HepG2 (cell line): ENCODE data around the gene FAM162B. TPM values are rescaled to one million over a fixed set of nuclear protein-coding genes. Genes with fewer than 3 reads are reported as not detected.

ENCODE experiments used
- ATAC-seq: fragments of 200-7000 bp; cut with Tn5 transposase; 3 replicates; pipeline ENCODE4 v1.9.1; 2020; ENCODE audit warnings: mild to moderate bottlenecking, moderate library complexity
- BruUV-seq: library from RNA; stranded (reverse); fragments of 400-500 nt; replicated peaks from 2 replicates; lab custom pipeline; 2021; lab: Mats Ljungman, UMichigan
- CTCF ChIA-PET: fragments of 300-600 bp; formaldehyde crosslinking; extraction: SDS; loops from one replicate; lab custom pipeline; 2021; ENCODE audit warnings: low total read pairs, inconsistent platforms, low intra/inter-chr PET ratio; lab: Yijun Ruan, JAX
- POLR2A ChIA-PET: fragments of 350-600 bp; sonication (Branson Sonifier 250); formaldehyde crosslinking; loops from one replicate; lab custom pipeline; 2020; ENCODE audit warnings: antibody characterized with exemption, inconsistent platforms; lab: Yijun Ruan, JAX
- DNase-seq: peaks from one replicate; pipeline ENCODE4 v3.0.0-alpha.2; 2015; ENCODE audit warnings: low spot score
- FAIRE-seq: peaks from 3 replicates; lab custom pipeline; 2011; peaks lifted over from hg19 to GRCh38; lab: Jason Lieb, UNC
- H2AFZ ChIP-seq: one replicate; pipeline ENCODE4 v1.6.1; 2011; ENCODE audit warnings: low read length, inconsistent platforms
- H3K27ac ChIP-seq: fragments of 300-600 bp; 3 replicates; pipeline ENCODE4 v1.8.0; 2011; ENCODE audit warnings: mixed run types, mild to moderate bottlenecking, mixed read lengths, low read length, inconsistent platforms; ENCODE audit not compliant: insufficient read depth; ENCODE audit errors: extremely low read length
- H3K27me3 ChIP-seq, 2 experiments: fragments of 200-600 bp in 1 of 2; 2 replicates in 1 of 2; 3 replicates in 1 of 2; pipeline versions ENCODE4 v1.6.0 to v1.8.0; 2011; ENCODE audit warnings: low read length in 2 of 2, mild to moderate bottlenecking in 2 of 2, moderate library complexity in 2 of 2, inconsistent platforms in 1 of 2; ENCODE audit not compliant: insufficient read depth in 2 of 2, control insufficient read depth in 1 of 2
- H3K36me3 ChIP-seq, 2 experiments: fragments of 200-600 bp in 1 of 2; replicated peaks in 1 of 2; 2 replicates in 1 of 2; 3 replicates in 1 of 2; pipeline versions ENCODE4 v1.5.1 to v1.8.0; 2011; ENCODE audit warnings: low read length in 2 of 2, inconsistent platforms in 1 of 2; ENCODE audit not compliant: insufficient read depth in 2 of 2, control insufficient read depth in 1 of 2
- H3K4me1 ChIP-seq: 2 replicates; pipeline ENCODE4 v1.5.1; 2012; ENCODE audit warnings: low read length, inconsistent platforms; ENCODE audit not compliant: insufficient read depth
- H3K4me2 ChIP-seq: 2 replicates; pipeline ENCODE4 v1.6.0; 2011; ENCODE audit warnings: low read depth, low read length, inconsistent platforms
- H3K4me3 ChIP-seq, 3 experiments: fragments of 200-600 bp in 1 of 3; sonication (generic), shearing (Covaris generic) in 1 of 3; replicated peaks in 1 of 3; 2 replicates each; pipeline ENCODE4 v1.5.1; 2011 to 2016; ENCODE audit warnings: low read length in 3 of 3, inconsistent platforms in 2 of 3, low read depth in 2 of 3, mild to moderate bottlenecking in 2 of 3, control low read depth in 1 of 3, mixed read lengths in 1 of 3; ENCODE audit not compliant: insufficient read depth in 1 of 3
- H3K79me2 ChIP-seq: one replicate; pipeline ENCODE4 v1.6.1; 2011; ENCODE audit warnings: low read length, inconsistent platforms; ENCODE audit not compliant: insufficient read depth
- H3K9ac ChIP-seq: 2 replicates; pipeline ENCODE4 v1.6.0; 2011; ENCODE audit warnings: mild to moderate bottlenecking, low read depth, low read length, inconsistent platforms; ENCODE audit not compliant: insufficient read depth
- H3K9me3 ChIP-seq: 2 replicates; pipeline ENCODE4 v1.5.1; 2012; ENCODE audit warnings: mild to moderate bottlenecking, low read length
- H4K20me1 ChIP-seq: 2 replicates; pipeline ENCODE4 v1.6.0; 2011; ENCODE audit warnings: inconsistent platforms, mild to moderate bottlenecking, low read length, moderate library complexity; ENCODE audit not compliant: insufficient read depth
- SMC3 ChIP-seq: IDR thresholded peaks from 2 replicates; pipeline ENCODE4 v1.6.1; 2011; ENCODE audit warnings: low read length, improper control_type of control experiment
- STAG1 ChIP-seq: sonication (generic); formaldehyde crosslinking; IDR thresholded peaks from 2 replicates; pipeline ENCODE4 v1.4.0; 2020; ENCODE audit warnings: missing genetic modification reagents
- ZNF496 ChIP-seq: sonication (generic); formaldehyde crosslinking; IDR thresholded peaks from 2 replicates; pipeline ENCODE4 v1.8.1; 2023; ENCODE audit warnings: mild to moderate bottlenecking, moderate library complexity, missing genetic modification reagents; ENCODE audit not compliant: insufficient replicate concordance
- WGBS: methylation state at CpG from one replicate; pipeline ENCODE4 v1.1.6; 2017; ENCODE audit warnings: low lambda C conversion rate; 5-methylcytosine and 5-hydroxymethylcytosine counted together
- in situ Hi-C: cut with HindIII; loops from 2 replicates; pipeline ENCODE4 v1.10.0; 2017; ENCODE audit warnings: low pct_unique_long_range_greater_than_20kb; ENCODE audit not compliant: extremely low pct_ligation_motif_present
- intact Hi-C: fragments of 100-400 bp; cut with micrococcal nuclease; formaldehyde crosslinking; loops from one replicate; pipeline ENCODE4 v1.10.0; 2022; ENCODE audit not compliant: unreplicated experiment
- polyA plus RNA-seq, 8 experiments: library from polyadenylated mRNA; depleted of rRNA in 3 of 8; stranded (reverse) in 7 of 8; unstranded in 1 of 8; fragments of >200 nt; fragmentation: Illumina TruSeq in 4 of 8; extraction: Trizol in 4 of 8; gene quantifications; 2 replicates each; pipeline versions ENCODE4 v1.2.1 to v1.2.3, GENCODE V29; 2011 to 2016; ENCODE audit warnings: low read depth in 4 of 8, missing spikeins in 1 of 8, mixed read lengths in 1 of 8; ENCODE audit not compliant: insufficient read depth in 1 of 8
- total RNA-seq, 5 experiments: library from RNA; depleted of rRNA; stranded (reverse); fragments of >200 nt; fragmentation: Illumina TruSeq; extraction: Trizol; gene quantifications; 2 replicates each; pipeline ENCODE4 v1.2.3, GENCODE V29; 2016; ENCODE audit warnings: low read depth in 1 of 5
- TF ChIP-seq, protein P1 (sequence below): IDR thresholded peaks from 2 replicates; pipeline ENCODE4 v1.6.1; 2012; ENCODE audit warnings: low read depth, low read length, improper control_type of control experiment
- TF ChIP-seq, protein P2 (sequence below): sonication (generic); formaldehyde crosslinking; IDR thresholded peaks from 2 replicates; pipeline ENCODE4 v1.5.0; 2020; ENCODE audit warnings: mild to moderate bottlenecking, missing genetic modification reagents, moderate library complexity

The FAM162B gene
- total and polyA plus RNA-seq, 2 of the 13 experiments (the other 11 are each of a cell fraction or from before 2014, with no cell fraction given) = not detected

DNA sequence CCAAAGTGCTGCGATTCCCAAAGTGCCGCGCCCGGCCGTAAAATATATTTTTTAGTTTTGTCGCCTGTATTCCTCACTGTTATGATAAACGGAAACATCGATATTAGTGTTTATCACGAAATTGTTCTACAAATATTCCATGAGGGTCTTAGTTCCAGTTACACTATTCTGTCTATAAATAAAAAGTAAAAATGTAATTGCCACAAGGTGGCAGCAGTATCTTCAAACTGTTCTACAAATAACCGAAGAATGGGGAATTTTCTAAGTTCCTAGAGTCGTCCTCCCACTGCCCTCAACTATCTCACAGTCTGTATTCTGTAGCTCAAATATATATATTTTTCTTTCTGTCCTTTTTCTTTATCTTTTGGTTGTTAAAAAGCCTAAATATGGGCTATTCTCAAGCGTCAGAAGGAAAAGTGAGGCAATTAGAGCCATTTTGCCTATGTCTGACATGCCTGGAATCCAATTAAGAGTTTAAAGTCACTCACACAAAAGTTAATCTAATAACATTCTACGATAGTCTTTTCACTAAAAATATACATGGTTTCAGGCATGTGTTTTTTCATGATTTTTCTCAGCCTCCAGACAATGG lies 14.2 kb upstream of the FAM162B start:
- BruUV-seq = no TSS peak

More for the DNA sequence above, 14.2 kb upstream of the FAM162B start:
- TF ChIP-seq, protein P1, sequence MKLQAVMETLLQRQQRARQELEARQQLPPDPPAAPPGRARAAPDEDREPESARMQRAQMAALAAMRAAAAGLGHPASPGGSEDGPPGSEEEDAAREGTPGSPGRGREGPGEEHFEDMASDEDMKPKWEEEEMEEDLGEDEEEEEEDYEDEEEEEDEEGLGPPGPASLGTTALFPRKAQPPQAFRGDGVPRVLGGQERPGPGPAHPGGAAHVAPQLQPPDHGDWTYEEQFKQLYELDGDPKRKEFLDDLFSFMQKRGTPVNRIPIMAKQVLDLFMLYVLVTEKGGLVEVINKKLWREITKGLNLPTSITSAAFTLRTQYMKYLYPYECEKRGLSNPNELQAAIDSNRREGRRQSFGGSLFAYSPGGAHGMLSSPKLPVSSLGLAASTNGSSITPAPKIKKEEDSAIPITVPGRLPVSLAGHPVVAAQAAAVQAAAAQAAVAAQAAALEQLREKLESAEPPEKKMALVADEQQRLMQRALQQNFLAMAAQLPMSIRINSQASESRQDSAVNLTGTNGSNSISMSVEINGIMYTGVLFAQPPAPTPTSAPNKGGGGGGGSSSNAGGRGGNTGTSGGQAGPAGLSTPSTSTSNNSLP = peak; percentile 27; the same call in 1 of the 2 replicates
- TF ChIP-seq SMC3 (peak; percentile 72), STAG1 (CRISPR knock-in tag) (peak; percentile 61), ZNF496 (no peak)
- TF ChIP-seq, protein P2, sequence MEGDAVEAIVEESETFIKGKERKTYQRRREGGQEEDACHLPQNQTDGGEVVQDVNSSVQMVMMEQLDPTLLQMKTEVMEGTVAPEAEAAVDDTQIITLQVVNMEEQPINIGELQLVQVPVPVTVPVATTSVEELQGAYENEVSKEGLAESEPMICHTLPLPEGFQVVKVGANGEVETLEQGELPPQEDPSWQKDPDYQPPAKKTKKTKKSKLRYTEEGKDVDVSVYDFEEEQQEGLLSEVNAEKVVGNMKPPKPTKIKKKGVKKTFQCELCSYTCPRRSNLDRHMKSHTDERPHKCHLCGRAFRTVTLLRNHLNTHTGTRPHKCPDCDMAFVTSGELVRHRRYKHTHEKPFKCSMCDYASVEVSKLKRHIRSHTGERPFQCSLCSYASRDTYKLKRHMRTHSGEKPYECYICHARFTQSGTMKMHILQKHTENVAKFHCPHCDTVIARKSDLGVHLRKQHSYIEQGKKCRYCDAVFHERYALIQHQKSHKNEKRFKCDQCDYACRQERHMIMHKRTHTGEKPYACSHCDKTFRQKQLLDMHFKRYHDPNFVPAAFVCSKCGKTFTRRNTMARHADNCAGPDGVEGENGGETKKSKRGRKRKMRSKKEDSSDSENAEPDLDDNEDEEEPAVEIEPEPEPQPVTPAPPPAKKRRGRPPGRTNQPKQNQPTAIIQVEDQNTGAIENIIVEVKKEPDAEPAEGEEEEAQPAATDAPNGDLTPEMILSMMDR = peak; percentile 72
- peak; percentile 86 for ATAC-seq
- Histone ChIP-seq H4K20me1 (no peaks in the 10 kb centered on the region), H3K36me3 (no peaks in the 10 kb centered on the region), H3K9ac (no peak overlapping the region), H3K79me2 (no peaks in the 10 kb centered on the region), H3K27ac (no peak overlapping the region), H3K4me3 (peak overlapping the region in 1 of 3 experiments; percentile 1; a peak in 1 of 6 replicates), H2AFZ (peak overlapping the region; percentile 68), H3K27me3 (no peaks in the 10 kb centered on the region; a peak in 1 of 5 replicates), H3K9me3 (no peaks in the 10 kb centered on the region), H3K4me2 (peak overlapping the region; percentile 10; the same call in 1 of the 2 replicates), H3K4me1 (no peaks in the 10 kb centered on the region)
- POLR2A ChIA-PET = no interaction called here
- DNase-seq = peak; percentile 58
- 9% methylated on average over 13 of the region's 13 CpGs for WGBS
- intact Hi-C loops (loop anchor here (1.0 kb wide), 2 partner anchors 68 to 190 kb away; no protein-coding TSS in a partner anchor), in situ Hi-C loops (loop anchor here (5.0 kb wide), 1 partner anchor 68 kb away; no protein-coding TSS in a partner anchor)
- CTCF ChIA-PET = interaction anchor here (2.4 to 3.9 kb wide), 2 partner anchors 67 to 189 kb away, joined by 8 to 30 read pairs; no protein-coding TSS in a partner anchor
- FAIRE-seq = peak; percentile 43
